Measurements from ENCODE around the gene RBM8A. TPM values are rescaled to one million over a fixed set of nuclear protein-coding genes. Genes with fewer than 3 reads are reported as not detected.

Gene RBM8A
- total RNA-seq, 2 donors from 2014 or later = 86.9 to 94.1 TPM

DNA sequence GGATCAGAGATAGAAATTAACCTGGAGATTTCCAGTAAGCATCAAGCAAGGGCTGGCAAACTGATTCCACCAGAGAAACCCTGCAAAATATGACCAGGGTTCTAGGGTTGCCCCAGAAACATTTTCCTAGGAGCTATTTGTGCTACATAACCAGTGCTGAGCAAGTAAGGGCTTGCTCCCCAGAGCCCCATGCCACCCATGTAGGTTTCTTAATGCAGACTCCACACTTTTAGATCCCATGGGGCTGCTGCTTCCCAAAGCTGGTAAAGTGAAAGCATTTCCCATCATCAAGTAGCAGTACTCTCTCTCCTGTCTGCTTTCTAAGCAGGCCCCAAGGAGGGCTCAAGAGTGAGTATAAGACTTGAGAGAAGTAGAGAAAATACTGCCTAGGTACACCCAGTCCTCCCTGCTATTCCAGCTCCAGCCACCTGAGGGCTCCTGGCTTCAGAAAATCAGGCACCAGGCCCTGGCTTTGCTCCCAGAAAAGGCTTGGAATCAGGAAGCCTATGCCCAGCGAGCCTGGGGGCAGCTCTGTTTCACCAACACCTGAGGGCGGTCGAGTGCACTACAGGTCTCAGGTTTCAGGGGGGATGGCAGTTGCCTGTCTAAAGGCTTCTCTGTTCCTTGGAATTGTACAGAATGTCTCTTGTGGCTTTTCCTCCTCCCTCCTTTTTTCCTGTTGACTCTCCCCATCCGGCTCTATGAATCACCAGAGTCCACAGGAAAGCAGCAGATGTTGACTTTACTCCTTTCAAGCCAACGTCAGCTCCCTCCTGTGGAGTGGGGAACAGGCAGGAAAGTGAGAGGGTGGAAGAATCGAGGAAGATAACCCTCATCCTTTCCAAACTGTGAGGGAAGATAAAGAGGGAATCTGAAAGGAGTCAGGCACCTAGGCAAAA, 35.4 kb downstream of the RBM8A start:
- intact Hi-C loops (cut with DNase I, micrococcal nuclease) = loop anchor here in 1 of 2 donors (5.0 kb wide), 1 partner anchor 125 kb away; no protein-coding TSS in a partner anchor
- peak; percentile 93 to 96 for DNase-seq

DNA sequence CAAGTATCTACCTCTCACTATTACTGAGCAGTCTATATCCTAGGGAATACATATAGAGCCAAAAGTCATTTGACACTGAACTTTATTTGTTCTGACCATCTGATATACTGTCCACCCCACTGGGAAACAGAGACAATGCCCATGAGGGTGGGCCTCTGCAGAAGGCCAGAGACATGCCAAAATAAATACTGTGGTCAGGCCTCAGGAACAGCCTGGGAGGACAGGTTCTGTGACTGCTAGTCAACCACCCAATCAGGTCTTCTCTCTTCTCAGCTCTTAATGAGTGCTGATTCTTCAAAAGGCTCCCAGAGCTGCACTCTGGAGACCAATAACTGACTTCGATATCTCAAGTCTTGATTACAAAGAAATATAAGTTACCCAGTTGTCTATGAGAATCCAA, 36.1 kb downstream of the RBM8A start:
- DNase-seq (no peak), ATAC-seq (peak; percentile 34)
- intact Hi-C loops (cut with DNase I, micrococcal nuclease) = loop anchor here in 1 of 2 donors (5.0 kb wide), 1 partner anchor 126 kb away; no protein-coding TSS in a partner anchor

More for the DNA sequence above, 35.4 kb downstream of the RBM8A start:
- peak; percentile 93 for ATAC-seq

DNA sequence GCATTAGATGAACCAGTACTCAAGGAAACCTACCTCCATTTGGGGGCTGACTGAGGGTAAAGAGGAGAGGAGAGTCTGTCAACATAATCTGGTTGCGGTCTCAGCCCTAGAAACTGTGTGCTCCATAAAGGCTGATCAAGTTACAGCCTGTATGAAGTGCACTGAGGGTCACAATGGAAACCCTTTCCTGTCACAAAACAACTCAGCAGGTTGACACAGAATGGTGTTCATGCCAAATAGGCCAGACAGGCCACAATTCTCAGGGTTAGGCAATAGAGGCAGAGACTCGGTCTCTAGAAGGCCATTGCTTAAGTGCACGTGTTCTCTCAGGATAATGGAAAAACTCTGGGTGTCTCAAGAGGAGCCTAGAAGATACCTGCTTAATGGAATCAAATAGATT, 37.6 kb downstream of the RBM8A start:
- intact Hi-C loops (cut with DNase I, micrococcal nuclease) = loop anchor here in 1 of 2 donors (5.0 kb wide), 1 partner anchor 128 kb away; no protein-coding TSS in a partner anchor
- DNase-seq = no peak
- no peak for ATAC-seq

DNA sequence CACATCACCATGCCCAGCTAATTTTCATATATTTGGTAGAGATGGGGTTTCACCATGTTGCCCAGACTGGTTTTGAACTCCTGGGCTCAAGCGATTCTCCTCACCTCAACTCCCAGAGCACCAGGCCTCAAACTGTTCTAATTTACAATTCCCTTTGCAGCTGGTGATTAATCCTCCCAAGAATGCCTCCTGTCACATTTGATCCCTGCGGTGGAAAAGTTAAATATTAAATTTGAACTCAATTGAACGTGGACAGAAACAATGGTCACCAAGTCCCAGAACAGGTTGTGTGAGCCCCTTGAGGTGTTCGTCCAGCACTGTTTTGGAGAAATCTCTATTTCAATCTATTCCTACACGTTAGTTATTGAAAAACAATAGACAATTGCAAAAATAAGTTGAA, 39.7 kb downstream of the RBM8A start:
- no peak for ATAC-seq
- DNase-seq = no peak
- intact Hi-C loops (cut with DNase I, micrococcal nuclease) = no loop called here

DNA sequence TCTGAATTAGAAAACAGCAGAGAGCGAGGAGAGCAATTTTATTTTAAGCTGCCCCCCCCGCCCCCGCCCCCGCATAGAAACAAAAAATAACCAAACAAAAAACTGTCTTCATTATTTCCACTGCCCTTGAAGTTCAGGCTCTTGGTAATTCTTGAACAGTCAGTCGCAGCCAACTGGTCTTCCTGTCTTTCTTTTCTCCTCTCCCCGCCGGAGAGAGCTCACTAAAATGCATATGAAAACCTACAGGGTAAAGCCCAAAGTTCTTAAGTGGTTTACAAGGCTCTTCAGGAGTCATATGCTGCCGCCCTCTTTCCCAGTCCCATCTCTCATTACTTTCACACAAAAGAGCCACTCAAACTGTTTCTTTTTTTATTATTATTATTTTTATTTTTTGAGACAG, 40.5 kb downstream of the RBM8A start:
- intact Hi-C loops (cut with DNase I, micrococcal nuclease) = no loop called here
- ATAC-seq (no peak), DNase-seq (no peak)

DNA sequence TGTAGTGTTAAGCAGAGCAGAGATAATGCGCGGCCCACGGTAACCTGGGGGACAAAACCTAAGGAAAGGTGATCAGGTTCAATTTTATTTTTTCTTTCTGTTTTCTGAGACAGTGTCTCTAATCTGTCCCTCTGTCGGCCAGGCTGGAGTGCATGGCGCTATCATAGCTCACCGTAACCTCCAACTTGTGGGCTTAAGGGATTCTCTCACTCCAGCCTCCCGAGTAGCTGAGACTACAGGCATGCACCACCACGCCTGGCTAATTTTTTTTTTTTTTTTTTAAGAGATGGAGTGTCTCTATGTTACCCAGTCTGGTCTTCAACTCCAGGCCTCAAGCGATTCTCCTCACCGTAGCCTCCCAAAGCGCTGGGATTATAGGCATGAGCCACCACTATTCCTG, 40.9 kb downstream of the RBM8A start:
- intact Hi-C loops (cut with DNase I, micrococcal nuclease) = no loop called here
- ATAC-seq (no peak), DNase-seq (no peak)

DNA sequence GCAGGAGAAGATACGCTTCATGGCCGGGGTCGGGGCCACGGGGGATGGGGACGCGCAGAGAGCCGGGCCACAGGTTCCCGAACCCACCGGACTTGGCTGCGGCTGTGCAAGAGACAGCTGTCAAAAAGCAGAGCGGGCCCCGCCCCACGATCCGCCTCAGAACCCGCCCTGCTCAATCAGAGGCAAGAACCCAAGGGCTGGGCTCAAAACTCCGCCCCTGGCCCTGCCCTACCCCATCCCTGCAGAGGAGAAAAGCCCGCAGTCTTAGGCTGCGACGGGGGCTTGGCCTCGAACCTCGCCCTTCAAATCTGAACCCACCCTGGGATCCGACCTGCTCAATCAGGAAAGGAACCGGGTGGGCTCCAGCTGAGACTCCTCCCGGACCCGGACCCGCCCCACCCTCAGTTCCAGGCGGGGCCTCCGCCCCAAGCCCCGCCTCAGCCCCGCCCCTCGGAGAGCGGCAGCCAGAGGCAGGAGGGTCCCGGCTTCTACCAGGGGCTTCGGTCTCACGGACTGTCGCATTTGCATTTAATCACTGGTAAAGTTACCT, 41.5 kb downstream of the RBM8A start, which contains the start of gene ANKRD35:
TSS of gene ANKRD35 (minus strand) at position 129 of the 550 bp plus-strand sequence. CDS start at position 21, 108 bp downstream.
- peak; percentile 78 to 91 for DNase-seq
- peak; percentile 99 for ATAC-seq
- intact Hi-C loops (cut with DNase I, micrococcal nuclease) = no loop called here

DNA sequence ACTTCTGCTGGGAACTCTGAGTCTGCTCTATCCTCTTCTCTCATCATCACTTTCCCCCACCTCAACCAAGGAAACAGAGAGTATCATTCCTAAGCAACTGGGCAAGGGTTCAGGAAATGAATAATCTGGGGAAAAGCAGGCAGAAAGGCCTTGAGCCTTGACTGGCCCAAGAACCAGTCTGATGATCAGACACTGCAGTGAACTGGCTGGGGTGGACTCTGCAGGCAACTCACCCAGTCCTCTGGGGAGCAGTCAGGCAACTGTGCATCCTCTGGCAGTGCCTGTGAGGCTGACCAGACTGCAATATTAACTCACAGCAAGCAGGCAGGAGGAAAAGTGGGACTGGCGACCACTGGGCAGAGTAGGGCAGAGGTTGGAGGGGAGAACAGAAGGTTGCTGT, 42.6 kb downstream of the RBM8A start:
- intact Hi-C loops (cut with DNase I, micrococcal nuclease) = no loop called here
- ATAC-seq (no peak), DNase-seq (no peak)

DNA sequence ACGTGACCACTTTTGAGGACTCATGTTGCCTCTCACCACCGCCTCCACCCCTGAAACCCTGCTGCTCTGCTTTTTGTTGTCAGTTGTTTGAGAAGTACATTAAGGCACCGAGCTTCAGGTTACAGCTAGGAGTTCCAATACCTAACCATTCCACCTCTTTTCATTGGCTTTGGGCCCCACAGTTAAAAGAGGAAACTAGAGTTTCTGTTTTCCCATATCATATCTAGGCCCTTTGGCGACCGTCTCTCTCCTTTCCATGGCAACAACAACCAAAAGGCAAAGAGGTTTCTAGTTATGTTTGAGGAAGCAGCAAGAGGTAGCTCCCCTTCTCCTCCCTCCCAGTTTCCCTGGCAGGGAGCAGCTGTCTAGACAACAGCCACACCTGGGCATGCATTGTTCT, 47.5 kb downstream of the RBM8A start:
- DNase-seq (no peak), ATAC-seq (no peak)
- intact Hi-C loops (cut with DNase I, micrococcal nuclease) = no loop called here

DNA sequence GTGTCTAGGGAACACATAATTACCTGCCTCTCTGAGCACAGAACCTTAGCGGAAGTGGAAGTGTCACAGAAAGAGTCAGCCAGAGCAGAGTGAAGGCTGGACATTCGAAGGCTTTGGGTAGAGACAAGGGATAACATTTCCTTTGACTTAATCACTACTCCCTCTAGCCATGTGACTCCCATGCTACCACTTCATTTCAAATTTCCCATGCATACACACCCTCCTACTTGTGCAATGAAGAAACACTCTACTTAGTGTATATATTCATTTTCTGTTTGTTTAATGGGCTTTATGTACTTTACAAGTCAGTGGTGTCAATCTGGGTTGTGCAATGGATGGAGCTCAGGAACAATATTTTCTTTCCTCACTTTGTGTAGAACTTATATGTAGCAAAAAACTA, 48.6 kb downstream of the RBM8A start:
- ATAC-seq = no peak
- DNase-seq = no peak
- intact Hi-C loops (cut with DNase I, micrococcal nuclease) = no loop called here

DNA sequence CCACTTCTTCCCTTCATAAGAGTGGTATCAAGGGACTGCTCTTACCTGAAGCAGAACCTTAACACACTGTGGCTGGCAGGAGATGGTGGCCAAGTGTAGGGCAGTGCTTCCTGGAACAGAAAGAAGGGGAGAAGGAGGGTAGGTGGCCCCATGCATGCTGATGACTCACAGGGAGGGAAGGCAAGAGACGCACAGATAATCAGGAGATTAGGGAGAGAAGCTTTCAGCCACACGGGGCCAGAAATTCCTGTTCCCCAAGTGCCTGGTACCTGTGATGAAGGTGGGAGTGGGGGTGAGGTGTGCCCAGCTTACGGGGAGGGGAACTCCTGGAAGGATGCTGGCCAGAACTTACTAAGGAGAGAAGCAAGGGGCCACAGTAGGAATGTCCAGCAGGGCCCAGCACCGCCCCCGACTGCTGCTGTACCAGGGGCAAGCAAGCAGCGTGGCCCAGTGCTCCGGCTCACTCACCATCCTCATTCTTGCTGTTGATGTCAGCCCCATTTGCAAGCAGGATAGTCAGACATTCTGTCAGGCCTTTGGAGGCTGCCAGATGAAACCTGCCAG, 49.3 kb downstream of the RBM8A start:
- intact Hi-C loops (cut with DNase I, micrococcal nuclease) = no loop called here
- ATAC-seq (no peak), DNase-seq (no peak)

DNA sequence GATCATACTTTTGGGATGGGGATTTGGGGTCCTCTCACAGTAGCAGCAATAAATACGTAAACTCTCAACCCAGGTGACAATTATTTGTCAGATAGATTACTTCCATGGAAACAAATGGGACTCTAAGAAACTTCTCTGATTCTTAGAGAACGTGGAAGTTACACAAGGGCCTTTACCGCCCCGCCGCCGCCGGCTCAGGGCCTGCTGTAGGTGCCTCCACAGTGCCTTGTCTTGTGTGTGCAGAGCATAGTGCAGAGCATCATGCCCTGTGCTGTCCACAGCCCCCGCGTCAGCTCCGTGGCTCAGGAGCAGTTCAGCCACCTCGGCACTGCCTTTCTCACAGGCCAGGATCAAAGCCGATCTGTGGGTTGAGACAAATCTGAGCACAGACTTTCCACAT, 52.6 kb downstream of the RBM8A start:
- intact Hi-C loops (cut with DNase I, micrococcal nuclease) = no loop called here
- DNase-seq = no peak
- no peak for ATAC-seq

DNA sequence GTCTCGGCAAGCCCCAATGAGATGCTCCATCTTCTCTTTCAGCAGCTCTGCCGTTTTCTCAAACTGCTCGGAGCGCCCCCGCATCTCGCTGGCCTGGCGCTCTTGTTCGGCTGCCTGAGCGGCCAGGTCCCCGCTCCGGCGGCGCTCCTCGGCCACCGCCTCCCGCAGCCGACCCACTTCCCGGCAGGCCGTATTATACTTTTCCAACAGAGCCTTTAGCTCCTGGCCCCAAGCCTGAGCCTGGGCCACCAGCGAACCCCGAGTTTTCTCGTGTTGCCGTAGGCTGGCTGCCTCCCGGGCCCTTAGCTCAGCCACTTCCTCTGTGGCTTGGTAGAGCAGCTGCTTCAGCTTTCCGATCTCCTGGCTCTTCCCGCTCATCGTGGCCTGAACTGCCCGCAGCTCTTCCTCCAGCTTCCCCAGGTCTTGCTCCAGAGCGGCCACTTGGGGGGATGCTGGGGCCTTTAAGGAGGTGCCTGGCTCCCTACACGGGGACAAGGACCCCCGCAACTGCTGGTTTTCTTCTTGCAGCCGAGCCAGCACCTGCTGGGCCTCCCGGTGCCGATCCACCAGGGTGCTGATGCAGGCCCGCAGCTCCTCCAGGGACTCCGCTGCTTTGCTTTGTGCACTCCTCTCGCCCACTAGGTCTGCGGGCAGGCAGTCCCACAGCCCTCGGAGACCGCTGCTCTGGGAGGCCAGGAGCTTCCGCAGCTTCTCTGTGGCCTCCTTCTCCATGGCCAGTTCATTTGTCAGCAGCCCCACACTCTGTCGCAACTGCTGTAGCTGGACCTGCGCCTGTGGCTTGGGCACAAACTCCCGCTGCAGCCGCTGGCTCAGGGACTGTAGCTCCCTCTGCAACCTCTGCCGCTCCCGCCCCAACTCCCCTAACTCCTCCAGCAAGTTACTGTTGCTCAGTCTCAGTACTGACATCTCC, 55.0 kb downstream of the RBM8A start:
- DNase-seq (peak; percentile 39 to 41), ATAC-seq (peak; percentile 51)
- intact Hi-C loops (cut with DNase I, micrococcal nuclease) = no loop called here

Other genes with a start within 250 kb of the RBM8A start
- gene PDZK1, start 220.1 kb downstream of the RBM8A start, total RNA-seq = 10 to 100 TPM; 17.6 to 22.6 TPM
- under 1 TPM; 0.73 to 0.92 TPM for gene CD160, start 208.0 kb downstream of the RBM8A start, total RNA-seq
- 1 to 10 TPM; 7.4 to 7.7 TPM for gene RNF115, start 103.4 kb downstream of the RBM8A start, total RNA-seq
- 10 to 100 TPM; 18.4 to 20.3 TPM for gene POLR3C, start 103.3 kb downstream of the RBM8A start, total RNA-seq
- gene NUDT17, start 81.9 kb downstream of the RBM8A start, total RNA-seq = 1 to 10 TPM; 1.3 TPM
- 10 to 100 TPM; 11.0 to 11.4 TPM for gene PIAS3, start 68.4 kb downstream of the RBM8A start, total RNA-seq
- gene ANKRD35, start 41.6 kb downstream of the RBM8A start, total RNA-seq = under 1 TPM; 0.12 to 0.53 TPM
- gene ITGA10, start 17.4 kb downstream of the RBM8A start, total RNA-seq = 1 to 10 TPM in 1 of 2 donors, under 1 TPM in 1; 0.84 to 1.7 TPM
- gene PEX11B, start 8.8 kb downstream of the RBM8A start, total RNA-seq = 10 to 100 TPM; 33.8 to 37.1 TPM
- gene LIX1L, start 30.5 kb upstream of the RBM8A start, total RNA-seq = 1 to 10 TPM; 4.2 to 9.0 TPM
- under 1 TPM; 0.27 to 0.42 TPM for gene ANKRD34A, start 37.1 kb upstream of the RBM8A start, total RNA-seq
- gene POLR3GL, start 37.2 kb upstream of the RBM8A start, total RNA-seq = 10 to 100 TPM; 13.6 to 17.0 TPM
- gene TXNIP, start 69.1 kb upstream of the RBM8A start, total RNA-seq = 100 to 1,000 TPM; 550 to 720 TPM
- not detected for gene HJV, start 94.3 kb upstream of the RBM8A start, total RNA-seq
- 1 to 10 TPM; 2.2 to 2.4 TPM for gene NBPF10, start 217.3 kb upstream of the RBM8A start, total RNA-seq

All from left colon (tissue), 2 donors.